HL-60 (cell line): ENCODE data around the gene TMPRSS15.

Experiments
- DNase-seq, 2 experiments: peaks; one replicate each; pipeline ENCODE4 v3.0.0-alpha.2; 2010 to 2020; ENCODE audit warnings: low read depth in 1 of 2, low spot score in 1 of 2
- H3K27ac ChIP-seq: fragments of 250-450 bp; sonication (Bioruptor Pico); replicated peaks from 2 replicates; pipeline ENCODE4 v1.5.1; 2020; ENCODE audit warnings: mild to moderate bottlenecking, moderate library complexity
- H3K27me3 ChIP-seq: fragments of 250-450 bp; sonication (Bioruptor Pico); 2 replicates; pipeline ENCODE4 v1.5.1; 2021; ENCODE audit warnings: mild to moderate bottlenecking, moderate library complexity; ENCODE audit not compliant: insufficient read depth, poor library complexity, severe bottlenecking
- H3K4me3 ChIP-seq: replicated peaks from 2 replicates; pipeline ENCODE4 v1.5.1; 2011; ENCODE audit warnings: mild to moderate bottlenecking, control low read depth, low read length; ENCODE audit not compliant: insufficient read depth
- CTCF ChIP-seq: IDR thresholded peaks from one replicate; pipeline ENCODE4 v1.5.1; 2011; ENCODE audit warnings: low read length, control low read depth, inconsistent platforms; ENCODE audit not compliant: insufficient read depth
- GABPA ChIP-seq: IDR thresholded peaks from 2 replicates; pipeline ENCODE4 v1.6.1; 2012; ENCODE audit warnings: low read depth
- POLR2AphosphoS5 ChIP-seq: IDR thresholded peaks from 2 replicates; pipeline ENCODE4 v1.6.1; 2012; ENCODE audit warnings: low read depth
- REST ChIP-seq: IDR thresholded peaks from 2 replicates; pipeline ENCODE4 v1.6.1; 2012; ENCODE audit warnings: low read depth; ENCODE audit not compliant: insufficient replicate concordance
- SPI1 ChIP-seq: IDR thresholded peaks from 2 replicates; pipeline ENCODE4 v1.6.1; 2012; ENCODE audit warnings: low read depth, mild to moderate bottlenecking, borderline replicate concordance

The TMPRSS15 gene

GRCh38 chr21:18340387-18340942 is 63.1 kb downstream of the TMPRSS15 start:
- TF ChIP-seq POLR2AphosphoS5 (no peak), CTCF (no peak), GABPA (no peak), SPI1 (no peak), REST (no peak)
- Histone ChIP-seq H3K4me3 (no peak overlapping the region), H3K27ac (no peak overlapping the region), H3K27me3 (no peaks in the 10 kb centered on the region)
- DNase-seq = no peak

- TF ChIP-seq CTCF = no peak
- TF ChIP-seq GABPA = no peak
- TF ChIP-seq REST = no peak
- no peak for TF ChIP-seq SPI1
- no peak for TF ChIP-seq POLR2AphosphoS5
- H3K27ac ChIP-seq = no peak overlapping the region
- no peak overlapping the region for H3K4me3 ChIP-seq
- H3K27me3 ChIP-seq = no peaks in the 10 kb centered on the region
- DNase-seq = no peak
Measured at GRCh38 chr21:18335651-18336236, 67.8 kb downstream of the TMPRSS15 start.

- TF ChIP-seq POLR2AphosphoS5 = no peak
- TF ChIP-seq CTCF = no peak
- no peak for TF ChIP-seq SPI1
- no peak for TF ChIP-seq REST
- no peak for TF ChIP-seq GABPA
- DNase-seq = no peak
Measured at GRCh38 chr21:18334066-18334465, 69.5 kb downstream of the TMPRSS15 start.

More at GRCh38 chr21:18334066-18334465, 69.5 kb downstream of the TMPRSS15 start:
- no peaks in the 10 kb centered on the region for H3K27me3 ChIP-seq
- no peak overlapping the region for H3K27ac ChIP-seq
- H3K4me3 ChIP-seq = no peak overlapping the region
